GM21825 (cell line): ENCODE measurements around the gene NPAS4.
"Not testable (repeated sequence)": the region's sequence is repeated elsewhere in the genome, so short reads cannot be mapped to it uniquely, and the experiment has no call there.

Experiments used
- ATAC-seq: cut with Tn5 transposase; IDR thresholded peaks from one replicate; pipeline ENCODE4 v1.9.1; 2021; ENCODE audit warnings: mild to moderate bottlenecking, moderate library complexity; ENCODE audit not compliant: unreplicated experiment

Gene NPAS4

DNA sequence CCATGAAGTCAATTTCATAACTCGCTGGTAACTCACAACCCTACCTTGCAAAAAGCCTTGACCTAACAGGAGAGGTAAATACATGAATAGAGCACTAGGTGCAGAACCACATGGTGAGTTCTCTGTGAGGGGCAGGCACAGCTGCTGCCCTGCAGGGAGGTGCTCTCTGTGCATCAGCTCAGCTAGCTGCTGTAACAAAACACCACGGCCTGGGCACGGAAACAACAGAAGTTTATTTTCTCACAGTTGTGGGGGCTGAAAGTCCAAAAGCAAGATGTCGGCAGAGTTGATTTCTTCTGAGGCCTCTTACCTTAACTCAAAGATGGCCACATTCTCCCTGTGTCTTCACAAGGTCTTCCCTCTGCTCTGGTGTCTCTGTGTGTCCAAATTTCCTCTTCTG, 30.8 kb downstream of the NPAS4 start:
- no peak for ATAC-seq

DNA sequence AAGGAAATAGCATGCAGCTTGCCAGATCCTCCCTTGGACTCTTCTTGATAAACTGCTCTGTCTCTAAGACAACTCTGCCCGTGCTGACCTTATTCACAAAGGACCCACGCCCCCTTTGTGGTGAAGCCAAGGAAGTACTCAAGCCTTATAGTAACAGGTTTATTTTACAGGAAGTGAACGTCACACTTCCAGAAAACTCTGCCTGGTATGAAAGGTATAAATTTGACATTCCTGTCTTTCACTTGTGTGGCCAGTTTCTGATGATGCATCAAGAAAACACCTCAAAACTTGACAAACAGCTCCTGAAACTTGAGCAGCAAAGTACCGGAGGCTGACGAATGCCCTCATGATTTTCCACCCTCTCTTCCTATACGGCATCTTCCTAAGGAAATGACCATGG, 33.4 kb downstream of the NPAS4 start:
- ATAC-seq, result no peak

DNA sequence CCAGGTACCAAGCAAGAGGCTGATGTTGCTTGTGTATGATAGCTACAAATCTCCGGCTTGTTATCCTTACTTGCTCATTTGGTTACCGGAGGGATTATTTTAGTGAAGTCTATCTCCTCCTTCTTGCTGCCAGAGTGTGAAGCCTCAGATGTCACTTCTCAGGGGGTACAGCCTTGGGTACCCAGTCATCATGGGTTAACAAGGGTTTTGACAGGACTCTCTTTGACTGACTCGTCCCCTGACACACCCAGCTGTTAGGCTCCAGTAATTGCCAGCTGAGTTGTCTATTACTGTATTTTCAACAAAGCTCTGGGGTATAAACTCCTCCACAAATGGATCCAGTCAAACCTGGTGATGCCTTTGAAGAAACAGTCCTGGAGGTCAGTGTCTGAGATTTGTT, 34.0 kb downstream of the NPAS4 start:
- no peak for ATAC-seq

DNA sequence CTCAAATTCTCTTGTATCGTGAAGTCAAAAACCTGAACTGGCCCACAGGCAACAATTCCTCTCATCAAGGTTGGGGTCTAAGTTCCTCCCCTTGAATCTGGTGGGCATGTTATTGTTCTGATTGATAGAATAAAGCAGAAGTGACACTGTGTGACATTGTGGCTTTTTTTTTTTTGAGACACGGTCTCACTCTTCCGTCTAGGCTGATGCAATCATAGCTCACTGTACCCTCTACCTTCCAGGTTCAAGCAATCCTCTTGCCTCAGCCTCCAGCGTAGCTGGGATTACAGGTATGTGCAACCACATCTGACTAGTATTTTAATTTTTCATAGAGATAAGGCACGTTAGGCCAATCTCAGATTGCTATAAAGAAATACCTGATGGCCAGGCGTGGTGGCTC, 37.0 kb downstream of the NPAS4 start:
- no peak for ATAC-seq

DNA sequence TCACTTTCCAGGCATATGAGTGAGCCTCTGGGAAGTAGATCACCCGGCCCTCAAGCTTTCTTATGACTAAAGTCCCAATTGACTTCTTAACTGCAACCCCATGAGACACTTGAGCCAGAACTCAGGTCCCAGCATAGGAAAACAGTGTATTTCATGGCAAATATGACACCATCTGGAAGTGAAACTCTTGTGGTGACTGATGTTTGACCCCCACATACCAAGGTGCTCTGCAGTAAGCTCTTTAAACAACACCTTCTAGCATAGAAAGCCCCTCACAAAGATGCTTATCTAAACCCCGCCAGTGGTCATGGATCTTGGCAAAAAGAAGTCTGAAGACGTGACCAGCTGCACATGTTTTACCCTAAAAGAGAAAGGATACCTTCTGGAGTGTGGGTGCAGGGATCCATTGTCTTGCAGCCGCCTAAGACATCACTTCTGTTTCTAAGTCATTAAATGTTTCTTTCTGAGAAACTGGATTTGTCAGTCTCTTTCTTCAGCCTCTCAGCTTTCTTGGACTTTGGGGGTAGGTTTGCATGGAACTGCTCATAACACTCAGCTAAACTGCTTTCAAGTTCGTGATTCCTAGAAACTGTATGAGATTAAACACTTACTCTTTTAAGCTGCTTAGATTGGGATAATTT, 38.4 kb downstream of the NPAS4 start:
- ATAC-seq, result no peak

GRCh38 chr11:66462010-66462409, 41.2 kb downstream of the NPAS4 start:
- ATAC-seq, result no peak

DNA sequence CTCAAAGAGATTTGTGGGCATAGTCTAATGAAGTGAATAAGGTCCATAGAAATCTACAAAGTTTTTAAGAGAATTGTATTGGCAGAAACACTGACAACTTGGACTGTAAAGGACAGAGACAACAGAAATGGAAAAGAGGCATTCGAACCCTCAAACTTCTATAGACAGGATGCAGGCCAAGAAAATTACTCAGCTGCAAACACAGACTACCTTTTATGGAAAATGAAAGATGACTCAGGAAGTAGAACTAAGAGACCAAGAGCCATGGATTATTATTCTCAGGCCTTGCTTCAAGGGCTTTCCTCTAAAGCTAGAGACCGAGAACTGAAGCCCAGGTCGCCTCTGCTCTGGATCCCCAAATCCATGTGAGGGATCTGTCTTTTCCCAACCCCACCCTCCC, 42.1 kb downstream of the NPAS4 start:
- no peak for ATAC-seq

DNA sequence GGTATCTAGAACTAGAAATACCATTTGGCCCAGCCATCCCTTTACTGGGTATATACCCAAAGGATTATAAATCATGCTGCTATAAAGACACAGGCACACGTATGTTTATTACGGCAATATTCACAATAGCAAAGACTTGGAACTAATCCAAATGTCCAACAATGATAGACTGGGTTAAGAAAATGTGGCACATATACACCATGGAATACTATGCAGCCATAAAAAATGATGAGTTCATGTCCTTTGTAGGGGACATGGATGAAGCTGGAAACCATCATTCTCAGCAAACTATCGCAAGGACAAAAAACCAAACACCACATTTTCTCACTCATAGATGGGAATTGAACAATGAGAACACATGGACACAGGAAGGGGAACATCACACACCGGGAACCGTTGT, 43.3 kb downstream of the NPAS4 start:
- ATAC-seq, result not testable (repeated sequence)

DNA sequence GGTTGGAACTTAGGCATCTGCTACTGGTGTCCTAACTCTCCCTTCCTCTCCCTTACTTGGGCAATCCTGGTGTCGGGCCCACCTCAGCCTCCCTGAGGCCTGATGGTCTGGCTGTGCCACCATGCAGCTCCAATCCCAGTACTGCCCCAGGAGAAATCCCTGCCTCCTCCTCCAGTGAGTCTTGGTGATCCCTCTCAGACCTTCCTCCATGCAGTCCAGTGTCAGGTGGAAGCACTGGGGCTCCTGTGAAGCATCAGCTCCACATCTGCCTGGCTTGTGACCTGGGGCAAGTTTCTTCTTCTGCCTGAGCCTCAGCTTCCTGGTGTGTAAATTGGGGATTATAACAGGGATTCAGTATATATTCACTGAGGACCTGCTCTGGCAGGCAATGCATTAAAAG, 44.1 kb downstream of the NPAS4 start:
- no peak for ATAC-seq

- no peak for ATAC-seq
Observed at GRCh38 chr11:66465373-66466224, 44.8 kb downstream of the NPAS4 start.

GRCh38 chr11:66466225-66467033, 45.6 kb downstream of the NPAS4 start, which contains the start of gene PELI3:
Gene PELI3, plus strand, starts transcription at chr11:66466905. Its CDS starts 1,224 bp downstream, at chr11:66468129.
- peak; percentile 83 for ATAC-seq

DNA sequence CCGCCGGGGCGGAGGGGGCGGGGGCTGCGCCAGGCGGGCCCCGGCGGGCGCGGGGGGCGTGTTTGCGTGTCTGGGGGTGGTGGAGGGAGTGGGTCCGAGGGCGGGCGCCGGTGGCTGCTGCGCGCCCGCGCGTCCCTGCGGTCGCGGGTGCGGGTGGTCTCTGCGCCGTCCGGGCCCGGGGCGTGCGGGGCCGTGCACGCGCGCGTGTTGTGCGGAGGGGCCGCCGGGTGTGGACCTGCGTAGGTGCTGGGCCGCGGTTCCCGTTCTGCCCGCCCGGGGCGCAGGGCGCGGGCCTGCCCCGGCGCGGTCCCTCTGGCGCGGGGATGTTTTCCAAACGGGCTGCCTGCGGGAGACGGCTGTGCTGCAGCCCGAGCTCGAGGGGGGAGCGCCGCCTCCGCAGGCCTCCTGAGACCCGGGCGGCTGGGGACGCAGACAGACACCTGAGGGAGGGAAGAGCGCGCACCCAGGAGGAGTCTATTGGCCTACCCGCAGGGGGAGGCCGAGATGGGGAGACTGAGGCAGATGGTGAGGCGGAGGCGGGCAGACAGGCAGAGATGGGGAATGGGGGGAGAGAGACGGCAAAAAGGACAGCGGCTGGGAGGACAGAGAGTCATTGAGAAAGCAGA, 46.3 kb downstream of the NPAS4 start:
- peak; percentile 28 for ATAC-seq

- ATAC-seq, result no peak
Observed at GRCh38 chr11:66467756-66468155, 46.9 kb downstream of the NPAS4 start.

DNA sequence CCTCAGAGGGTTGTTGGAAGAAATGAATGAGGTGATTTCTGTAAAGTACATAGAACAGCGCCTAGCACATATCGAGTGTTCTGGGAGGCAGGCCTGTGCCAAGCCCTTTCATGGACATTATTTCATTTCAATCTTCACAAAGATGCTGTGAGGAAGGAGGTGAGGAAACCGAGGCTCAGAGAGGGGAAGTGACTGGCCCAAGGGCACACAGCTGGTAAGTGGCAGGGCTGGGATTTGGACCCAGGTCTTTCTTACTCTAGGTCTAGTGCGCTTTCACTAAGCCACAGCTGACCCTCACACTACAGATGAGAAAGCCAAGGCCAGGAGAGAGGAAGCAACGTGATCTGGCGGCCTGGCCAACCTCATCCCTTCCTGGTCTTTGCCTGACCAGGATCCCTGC, 47.9 kb downstream of the NPAS4 start:
- ATAC-seq, result no peak

DNA sequence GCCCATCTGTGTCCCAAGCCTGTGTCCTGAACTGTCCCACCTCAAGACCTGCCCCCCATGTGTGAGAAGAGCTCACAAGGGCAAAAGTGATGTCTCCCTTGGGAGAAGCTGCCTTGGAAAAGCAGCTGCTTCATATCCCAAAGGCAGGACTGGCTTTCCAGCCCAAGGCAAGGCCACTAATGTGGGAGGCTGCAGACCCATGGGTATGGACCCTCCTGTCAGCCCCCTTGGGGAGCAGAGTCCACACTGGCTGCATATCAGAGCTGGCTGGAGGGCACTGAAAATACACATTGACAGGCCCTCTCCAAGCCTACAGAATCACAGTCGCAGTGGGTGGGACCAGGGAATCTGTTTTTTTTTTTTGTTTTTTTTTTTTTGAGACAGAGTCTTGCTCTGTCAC, 48.6 kb downstream of the NPAS4 start:
- no peak for ATAC-seq

GRCh38 chr11:66470015-66470414, 49.2 kb downstream of the NPAS4 start:
- no peak for ATAC-seq

DNA sequence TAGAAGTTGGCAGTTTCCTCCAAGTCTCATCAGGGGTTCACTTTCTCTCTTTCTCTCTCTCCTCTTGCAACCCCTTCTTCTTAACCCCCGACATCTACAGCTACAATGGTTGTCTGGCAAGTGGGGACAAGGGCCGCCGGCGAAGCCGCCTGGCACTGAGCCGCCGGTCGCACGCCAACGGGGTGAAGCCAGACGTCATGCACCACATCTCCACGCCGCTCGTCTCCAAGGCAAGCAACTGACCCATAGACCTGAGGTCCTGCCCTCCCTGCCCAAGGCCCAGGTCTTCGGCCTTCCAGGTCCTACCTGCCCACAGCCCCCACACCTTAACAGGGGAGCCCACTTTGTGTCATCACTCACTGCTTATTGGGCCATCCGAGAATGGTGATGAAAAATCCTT, 50.3 kb downstream of the NPAS4 start:
- no peak for ATAC-seq

GRCh38 chr11:66472054-66472453, 51.2 kb downstream of the NPAS4 start:
- no peak for ATAC-seq

DNA sequence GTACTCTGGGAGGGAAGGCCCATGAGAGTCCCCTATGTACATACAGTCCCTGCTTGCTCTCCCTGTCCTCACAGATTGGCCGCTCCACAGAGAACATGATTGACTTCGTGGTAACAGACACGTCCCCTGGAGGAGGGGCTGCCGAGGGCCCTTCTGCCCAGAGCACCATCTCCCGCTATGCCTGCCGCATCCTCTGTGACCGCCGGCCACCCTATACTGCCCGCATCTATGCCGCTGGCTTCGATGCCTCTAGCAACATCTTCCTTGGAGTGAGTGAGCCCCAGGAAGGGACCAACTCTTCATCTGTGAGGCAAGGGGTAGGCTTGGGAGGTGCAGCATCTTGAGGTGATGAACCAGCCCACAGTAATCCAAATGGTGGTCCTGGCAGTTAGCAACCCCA, 52.3 kb downstream of the NPAS4 start:
- ATAC-seq, result no peak

DNA sequence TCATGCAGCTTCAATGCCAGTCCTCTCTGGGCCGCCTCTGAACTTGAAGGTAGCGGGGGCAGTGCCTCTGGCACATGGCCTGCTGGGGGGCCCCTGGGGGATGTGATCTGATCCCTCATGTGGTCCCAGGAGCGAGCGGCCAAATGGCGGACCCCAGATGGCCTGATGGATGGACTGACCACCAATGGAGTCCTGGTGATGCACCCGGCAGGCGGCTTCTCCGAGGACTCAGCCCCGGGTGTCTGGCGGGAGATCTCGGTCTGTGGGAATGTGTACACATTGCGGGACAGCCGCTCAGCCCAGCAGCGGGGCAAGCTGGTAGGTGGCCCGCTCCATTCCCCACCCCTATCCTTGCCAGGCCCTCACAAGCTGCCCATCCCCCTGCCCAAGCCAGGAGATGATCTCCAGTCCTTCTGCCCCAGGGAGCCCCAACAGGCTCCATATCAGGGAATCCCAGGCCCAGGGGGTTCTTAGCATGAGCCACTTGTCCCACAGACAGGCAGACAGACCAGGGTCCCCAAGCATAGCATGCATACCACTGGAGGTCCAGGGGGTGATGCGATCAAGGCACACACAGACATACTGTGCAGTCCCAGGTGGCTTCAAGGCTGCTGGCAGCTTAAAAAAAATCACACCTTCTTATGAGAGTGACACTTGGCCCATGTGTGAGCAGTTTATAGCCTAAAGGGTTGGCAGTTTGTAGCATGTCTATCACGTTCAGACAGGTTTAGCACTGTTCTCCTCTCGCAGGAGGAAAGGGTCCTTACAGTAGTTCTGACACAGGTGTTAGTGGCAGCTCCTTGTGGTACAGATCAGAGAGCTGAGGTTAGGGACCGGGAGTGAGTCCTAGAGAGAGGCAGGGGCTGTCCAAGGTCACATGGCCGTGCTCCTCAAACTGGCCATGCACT, 53.0 kb downstream of the NPAS4 start:
- ATAC-seq, result no peak
